SU-DHL-6 (cell line): ENCODE measurements around the gene RXRB.

ENCODE experiments used
- H2AFZ ChIP-seq: fragments of 200-600 bp; sonication (generic); 2 replicates; pipeline ENCODE4 v1.6.1; 2014; ENCODE audit warnings: low read depth, mild to moderate bottlenecking, moderate library complexity, mixed read lengths, antibody characterized with exemption, low read length; ENCODE audit not compliant: severe bottlenecking
- H3F3A ChIP-seq: fragments of 200-600 bp; shearing (Covaris generic); 2 replicates; pipeline ENCODE4 v1.6.0; 2016; ENCODE audit warnings: antibody characterized with exemption, mild to moderate bottlenecking; ENCODE audit not compliant: insufficient read depth
- H3K27ac ChIP-seq: fragments of 200-600 bp; sonication (generic); 2 replicates; pipeline ENCODE4 v1.5.1; 2016; ENCODE audit warnings: low read depth, mild to moderate bottlenecking, low read length, moderate library complexity, mixed read lengths
- H3K27me3 ChIP-seq: fragments of 200-600 bp; sonication (generic), shearing (Covaris generic); 2 replicates; pipeline ENCODE4 v1.6.0; 2014; ENCODE audit warnings: mild to moderate bottlenecking, low read length
- H3K36me3 ChIP-seq: fragments of 200-600 bp; sonication (generic); 2 replicates; pipeline ENCODE4 v1.6.1; 2014; ENCODE audit warnings: mild to moderate bottlenecking, low read length, mixed read lengths
- H3K4me2 ChIP-seq: fragments of 300-600, 200-600 bp; shearing (Covaris generic), sonication (generic); 2 replicates; pipeline ENCODE4 v1.6.0; 2014; ENCODE audit warnings: low read length, low read depth, mild to moderate bottlenecking; ENCODE audit not compliant: poor library complexity, severe bottlenecking
- H3K4me3 ChIP-seq: fragments of 200-600 bp; sonication (generic); 2 replicates; pipeline ENCODE4 v1.5.1; 2014; ENCODE audit warnings: antibody characterized with exemption, low read length, mild to moderate bottlenecking, mixed read lengths; ENCODE audit not compliant: insufficient read depth, poor library complexity, severe bottlenecking
- H3K79me2 ChIP-seq: fragments of 200-600 bp; sonication (generic); 2 replicates; pipeline ENCODE4 v1.6.1; 2014; ENCODE audit warnings: mild to moderate bottlenecking, low read length, moderate library complexity; ENCODE audit not compliant: insufficient read depth
- H3K9ac ChIP-seq: fragments of 200-600 bp; sonication (generic); 2 replicates; pipeline ENCODE4 v1.7.0; 2014; ENCODE audit warnings: mild to moderate bottlenecking, low read length
- H3K9me2 ChIP-seq: fragments of 200-600 bp; sonication (generic); replicated peaks from 2 replicates; pipeline ENCODE4 v1.6.1; 2014; ENCODE audit warnings: low read length; ENCODE audit not compliant: insufficient read depth
- H3K9me3 ChIP-seq: fragments of 200-600 bp; sonication (generic); 2 replicates; pipeline ENCODE4 v1.6.1; 2014; ENCODE audit warnings: low read length, mixed read lengths; ENCODE audit not compliant: insufficient read depth
- H4K20me1 ChIP-seq: fragments of 200-600 bp; sonication (generic); 2 replicates; pipeline ENCODE4 v1.6.1; 2014; ENCODE audit warnings: low read depth, mild to moderate bottlenecking, antibody characterized with exemption, low read length, moderate library complexity, mixed read lengths
- CTCF ChIP-seq: fragments of 200-600 bp; sonication (generic); IDR thresholded peaks from one replicate; pipeline ENCODE4 v1.5.1; 2017; ENCODE audit warnings: antibody characterized with exemption, mild to moderate bottlenecking, low read length, moderate library complexity; ENCODE audit not compliant: insufficient read depth, poor library complexity, severe bottlenecking
- EZH2phosphoT487 ChIP-seq: fragments of 200-600 bp; sonication (generic), shearing (Covaris generic); conservative IDR thresholded peaks from 2 replicates; pipeline ENCODE4 v1.6.1; 2018; ENCODE audit warnings: mild to moderate bottlenecking, antibody characterized with exemption, low read length, moderate library complexity, mixed read lengths

RXRB gene

DNA sequence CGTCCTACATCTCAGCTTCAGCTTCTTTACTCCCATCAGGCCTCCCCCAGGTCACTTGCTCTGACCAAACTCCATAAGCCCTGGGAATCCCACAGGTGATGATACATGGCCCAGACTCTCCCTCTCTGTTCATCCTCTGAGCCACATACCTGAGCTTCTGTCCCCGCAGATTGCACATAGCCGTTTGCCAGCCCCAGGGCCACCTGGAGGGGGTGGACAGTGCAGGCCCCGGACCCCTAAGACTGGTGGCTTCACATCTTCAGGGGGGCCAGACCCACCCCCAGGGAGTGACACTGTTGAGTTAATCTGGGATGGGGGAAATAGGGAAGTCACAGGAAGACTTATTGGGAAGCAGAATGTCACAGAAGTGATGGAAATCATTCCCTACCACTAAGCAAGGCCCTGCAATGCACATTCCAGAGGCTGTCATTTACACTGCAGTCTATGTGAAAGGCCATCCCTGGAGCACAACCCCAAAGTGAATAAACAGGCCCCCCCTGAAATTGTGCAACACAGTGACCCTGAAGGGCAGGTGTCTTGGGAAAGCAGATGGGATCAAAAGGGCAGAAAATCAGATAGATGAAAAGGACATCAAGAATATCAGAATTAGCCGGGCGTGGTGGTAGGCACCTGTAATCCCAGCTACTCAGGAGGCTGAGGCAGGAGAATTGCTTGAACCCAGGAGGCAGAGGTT, 2.2 kb downstream of the RXRB start:
- H3K27me3 ChIP-seq, result no peaks in the 10 kb centered on the region
- H3K9me2 ChIP-seq, result no peaks in the 10 kb centered on the region
- TF ChIP-seq CTCF (no peak), EZH2phosphoT487 (no peak)
- H2AFZ ChIP-seq, result no peak overlapping the region
- no peaks in the 10 kb centered on the region for H3K9me3 ChIP-seq
- peaks cover 33% of the 10 kb centered on the region for H3K79me2 ChIP-seq
- H3F3A ChIP-seq, result peaks cover 30% of the 10 kb centered on the region
- 0 out of 2 replicates have a peak overlapping the region, but pooled peaks have one; percentile 2 for H3K27ac ChIP-seq
- no peak overlapping the region for H3K9ac ChIP-seq
- H3K4me2 ChIP-seq, result peak overlapping the region; percentile 73
- no peaks in the 10 kb centered on the region for H4K20me1 ChIP-seq
- H3K36me3 ChIP-seq, result peaks cover 13% of the 10 kb centered on the region
- no peak overlapping the region for H3K4me3 ChIP-seq

DNA sequence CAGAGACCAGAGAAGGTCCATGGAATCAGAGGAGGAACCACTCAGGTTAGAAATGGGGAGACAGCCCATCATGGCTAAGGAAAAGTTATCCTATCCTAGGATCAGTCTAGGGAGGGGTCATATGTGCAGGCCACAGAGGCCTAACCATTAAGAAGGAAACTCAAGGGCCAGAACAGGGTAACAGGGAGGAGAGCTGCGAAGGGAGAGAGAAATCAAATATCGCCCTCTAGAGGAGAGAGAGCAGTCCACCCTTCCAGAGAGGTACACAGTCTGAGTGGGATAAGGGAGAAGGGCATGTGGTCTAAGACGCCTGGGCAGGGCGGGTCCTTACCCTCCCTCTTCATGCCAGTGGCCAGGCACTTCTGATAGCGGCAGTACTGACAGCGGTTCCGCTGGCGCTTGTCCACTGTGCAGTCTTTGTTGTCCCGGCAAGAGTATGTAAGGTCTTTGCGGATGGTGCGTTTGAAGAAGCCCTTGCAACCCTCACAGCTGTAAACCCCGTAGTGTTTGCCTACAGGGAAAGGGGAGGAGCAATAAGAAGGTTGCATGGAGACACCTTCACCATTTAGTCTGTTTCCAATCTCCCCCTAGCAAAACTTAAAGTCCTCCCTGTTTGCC, 2.9 kb downstream of the RXRB start:
- no peaks in the 10 kb centered on the region for H3K27me3 ChIP-seq
- TF ChIP-seq EZH2phosphoT487 (no peak), CTCF (peak; percentile 97)
- no peaks in the 10 kb centered on the region for H3K9me3 ChIP-seq
- peaks cover 25% of the 10 kb centered on the region for H3F3A ChIP-seq
- H3K27ac ChIP-seq, result no peak overlapping the region
- H3K4me3 ChIP-seq, result no peak overlapping the region
- peaks cover 10% of the 10 kb centered on the region for H3K36me3 ChIP-seq
- no peak overlapping the region for H2AFZ ChIP-seq
- no peaks in the 10 kb centered on the region for H4K20me1 ChIP-seq
- H3K79me2 ChIP-seq, result peaks cover 33% of the 10 kb centered on the region
- no peak overlapping the region for H3K4me2 ChIP-seq
- H3K9me2 ChIP-seq, result no peaks in the 10 kb centered on the region
- no peak overlapping the region for H3K9ac ChIP-seq

DNA sequence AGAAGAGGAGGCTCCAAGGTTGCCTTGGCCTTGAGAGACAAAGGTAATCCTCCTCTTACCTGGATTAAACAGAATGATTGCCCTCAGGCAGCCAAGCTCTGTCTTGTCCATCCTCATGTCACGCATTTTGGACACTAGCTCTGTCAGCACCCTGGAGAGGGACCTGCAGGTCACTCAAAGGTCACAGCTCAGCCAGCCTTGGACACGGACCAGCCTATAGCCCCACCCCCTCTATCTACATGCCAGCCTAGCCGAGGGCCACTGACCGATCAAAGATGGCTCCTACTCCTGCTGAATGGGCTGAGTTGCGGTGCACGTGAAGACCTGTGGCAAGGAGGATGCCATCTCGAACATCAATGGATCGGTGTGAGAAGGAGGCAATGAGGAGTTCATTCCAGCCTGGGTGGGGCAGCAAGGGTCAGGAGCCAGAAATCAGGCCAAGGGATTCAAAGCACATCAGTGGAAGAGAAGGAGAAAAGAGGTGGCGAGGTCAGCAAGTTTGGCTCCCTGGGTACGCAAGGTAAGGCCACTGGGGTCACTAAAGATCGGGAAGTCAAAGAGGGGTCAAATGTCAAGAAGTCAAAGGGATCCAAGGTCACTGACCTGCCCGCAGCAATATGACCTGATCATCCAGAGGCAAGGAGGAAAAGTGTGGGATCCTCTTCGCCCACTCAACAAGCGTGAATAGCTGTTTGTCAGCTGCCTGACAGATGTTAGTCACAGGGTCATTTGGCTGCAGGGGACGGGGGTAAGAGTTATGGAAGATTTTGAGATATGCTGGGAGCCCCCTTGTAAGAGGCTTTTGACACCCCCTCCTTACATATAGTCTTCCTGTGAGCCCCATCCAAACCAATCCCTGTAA, 4.9 kb downstream of the RXRB start:
- Histone ChIP-seq H3K9ac (no peak overlapping the region), H3K27me3 (no peaks in the 10 kb centered on the region), H3F3A (peaks cover 25% of the 10 kb centered on the region), H2AFZ (no peak overlapping the region), H3K27ac (no peak overlapping the region), H3K36me3 (peaks cover 10% of the 10 kb centered on the region), H3K79me2 (peaks cover 14% of the 10 kb centered on the region), H3K9me3 (no peaks in the 10 kb centered on the region), H3K4me3 (no peak overlapping the region), H3K4me2 (no peak overlapping the region), H3K9me2 (no peaks in the 10 kb centered on the region), H4K20me1 (no peaks in the 10 kb centered on the region)
- TF ChIP-seq CTCF (no peak), EZH2phosphoT487 (no peak)
